HG03442 (cell line): ENCODE results near the gene CNP.
"Not testable (repeated sequence)": the region's sequence is repeated elsewhere in the genome, so short reads cannot be mapped to it uniquely, and the experiment has no call there.

Experiments used
- ATAC-seq: cut with Tn5 transposase; IDR thresholded peaks from one replicate; pipeline ENCODE4 v1.9.1; 2021; ENCODE audit warnings: mild to moderate bottlenecking, moderate library complexity; ENCODE audit not compliant: unreplicated experiment

Gene CNP

GRCh38 chr17:41966463-41967140 is at the start of gene CNP:
CNP (plus strand) TSS chr17:41966795; CDS start chr17:41966885, 90 bp downstream.
- peak; percentile 66 for ATAC-seq

- ATAC-seq: no peak
Observed at GRCh38 chr17:41917192-41917591, 49.4 kb upstream of the CNP start.

- ATAC-seq: peak; percentile 19
Observed at GRCh38 chr17:41917679-41918313, 48.8 kb upstream of the CNP start.

- peak; percentile 89 for ATAC-seq
Observed at GRCh38 chr17:41918314-41919164, 48.1 kb upstream of the CNP start, which contains the start of gene ACLY. ACLY (minus strand) TSS chr17:41918951; CDS start chr17:41913873, 5,078 bp downstream.

- no peak for ATAC-seq
Observed at GRCh38 chr17:41919165-41919817, 47.3 kb upstream of the CNP start.

- no peak for ATAC-seq
Observed at GRCh38 chr17:41919840-41920579, 46.6 kb upstream of the CNP start.

- no peak for ATAC-seq
Observed at GRCh38 chr17:41920580-41920955, 46.0 kb upstream of the CNP start.

GRCh38 chr17:41925991-41926590 is 40.5 kb upstream of the CNP start:
- no peak for ATAC-seq

GRCh38 chr17:41928693-41929251 is 37.8 kb upstream of the CNP start:
- no peak for ATAC-seq

- peak; percentile 90 for ATAC-seq
Observed at GRCh38 chr17:41930009-41930832, 36.4 kb upstream of the CNP start, which contains the start of gene ODAD4. ODAD4 (plus strand) TSS chr17:41930617; CDS start chr17:41930724, 107 bp downstream.

- ATAC-seq: not testable (repeated sequence)
Observed at GRCh38 chr17:41930833-41931156, 35.8 kb upstream of the CNP start.

GRCh38 chr17:41931715-41932114 is 34.9 kb upstream of the CNP start:
- not testable (repeated sequence) for ATAC-seq

- no peak for ATAC-seq
Observed at GRCh38 chr17:41932816-41933389, 33.7 kb upstream of the CNP start.

- ATAC-seq: no peak
Observed at GRCh38 chr17:41935641-41936040, 31.0 kb upstream of the CNP start.

- ATAC-seq: no peak
Observed at GRCh38 chr17:41937970-41938954, 28.3 kb upstream of the CNP start.

- ATAC-seq: no peak
Observed at GRCh38 chr17:41939044-41939692, 27.4 kb upstream of the CNP start.

GRCh38 chr17:41939693-41940090 is 26.9 kb upstream of the CNP start:
- no peak for ATAC-seq
